Head of caudate nucleus (tissue), 42 donors: Measurements from ENCODE around the gene DTYMK.
A peak's percentile ranks its signal among the peaks of the same experiment; 100 is the strongest.

Source experiments
- DNase-seq, 42 donors: peaks; one replicate each; pipeline versions ENCODE4 v3.0.0 to v3.0.0-alpha.2; 2020 to 2021; ENCODE audit warnings: mixed read lengths in 7 of 42
- intact Hi-C: fragments of 100-400 bp; cut with DNase I; formaldehyde crosslinking; loops from one replicate; pipeline ENCODE4 v1.15.0; 2022

DTYMK gene

DNA sequence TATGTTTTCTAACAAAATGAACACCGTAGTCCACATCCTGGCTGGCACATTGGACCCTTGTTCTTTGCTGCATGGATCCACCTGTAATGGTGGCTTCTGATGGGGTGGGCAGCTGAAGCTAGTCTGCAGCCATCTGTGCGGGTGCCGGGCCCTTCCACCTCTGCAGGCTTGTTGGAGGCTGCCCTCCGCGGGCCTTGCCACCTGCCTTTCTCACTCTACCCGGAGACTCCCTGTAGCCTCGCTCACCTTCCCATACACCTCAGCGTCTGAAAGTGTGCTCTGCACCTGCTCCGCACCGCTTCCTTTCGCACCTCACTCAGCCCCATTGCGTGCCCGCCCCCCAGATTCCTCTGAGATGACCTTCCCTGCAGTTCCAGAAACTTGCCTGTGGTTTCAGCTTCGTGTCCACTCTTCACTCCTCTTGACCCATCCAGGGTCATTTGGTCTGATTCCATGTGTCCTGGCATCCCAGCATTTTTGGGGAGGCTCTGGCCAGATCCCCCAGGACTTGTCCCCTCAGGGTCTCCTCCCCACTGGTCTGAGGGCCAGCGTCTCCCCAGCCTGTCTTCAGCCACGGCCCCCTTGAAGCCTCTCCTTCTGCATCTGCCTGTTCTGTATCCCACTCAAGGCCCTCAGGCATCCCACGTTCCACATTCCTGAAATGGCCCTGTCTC lies 31.0 kb downstream of the DTYMK start:
- no peak for DNase-seq
- intact Hi-C loops: no loop called here

DNA sequence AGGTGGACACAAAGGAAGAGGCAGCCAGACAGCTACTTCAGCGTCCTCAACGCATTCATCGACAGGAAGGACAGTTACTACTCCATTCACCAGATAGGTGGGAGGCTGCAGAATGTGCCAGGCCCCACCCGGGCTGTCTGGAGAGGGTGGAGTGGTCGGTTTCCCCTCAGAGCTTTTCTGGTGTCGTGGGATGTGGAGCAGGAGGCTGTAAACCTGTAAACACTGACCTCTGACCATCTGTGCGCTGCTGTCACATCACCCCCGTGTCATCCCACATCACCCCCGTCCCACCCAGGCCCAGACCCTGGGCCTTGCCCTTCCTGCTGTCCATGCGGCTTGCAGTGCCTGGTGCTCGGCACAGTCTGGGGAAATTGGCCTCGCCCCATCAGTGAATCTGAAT lies 32.1 kb downstream of the DTYMK start:
- no peak for DNase-seq
- intact Hi-C loops: no loop called here

DNA sequence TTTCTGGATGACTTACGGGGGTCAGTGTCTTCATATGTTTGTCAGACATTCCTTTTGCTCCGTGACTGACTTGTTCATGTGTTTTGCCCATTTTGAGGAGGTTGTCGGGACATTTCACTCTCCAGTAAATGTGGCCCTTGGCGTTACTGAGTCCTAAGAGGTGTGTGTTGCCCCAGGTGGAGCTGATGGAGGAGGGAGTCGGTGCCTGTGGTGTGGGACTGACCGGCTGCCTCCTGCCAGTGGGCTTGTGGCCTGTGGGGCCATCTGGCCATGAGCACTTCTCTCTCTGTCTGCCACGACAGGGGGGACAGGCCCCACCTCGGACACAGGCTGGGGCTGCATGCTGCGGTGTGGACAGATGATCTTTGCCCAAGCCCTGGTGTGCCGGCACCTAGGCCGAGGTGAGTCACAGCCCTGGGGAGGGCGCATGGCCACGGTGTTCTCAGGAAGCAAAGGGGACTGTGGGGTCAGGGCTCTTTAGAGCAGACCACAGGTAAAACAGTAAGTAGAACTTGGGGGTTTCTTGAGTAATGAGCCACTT lies 33.3 kb downstream of the DTYMK start:
- intact Hi-C loops: no loop called here
- DNase-seq: no peak

DNA sequence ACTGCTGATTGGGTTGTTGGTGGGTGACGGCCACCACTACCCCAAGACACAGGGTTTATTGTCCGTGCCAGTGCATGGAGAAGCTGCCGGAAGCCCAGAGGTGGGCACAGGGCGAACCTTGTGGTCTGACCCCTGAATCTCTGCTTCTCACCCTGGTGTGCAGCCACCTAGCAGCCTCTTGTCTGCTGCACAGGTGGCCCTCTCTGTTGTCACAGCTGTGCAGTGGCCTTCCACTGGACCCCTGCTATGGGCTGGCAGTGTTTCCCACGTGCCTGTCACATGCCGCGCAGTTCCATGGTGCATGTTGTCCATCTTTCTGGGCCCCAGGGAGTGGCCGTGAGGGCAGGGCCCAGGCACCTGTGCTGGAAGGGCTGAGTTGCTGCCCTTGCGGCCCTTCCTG lies 33.9 kb downstream of the DTYMK start:
- no peak for DNase-seq
- intact Hi-C loops: no loop called here

GRCh38 chr2:241652142-241652541 lies 34.5 kb downstream of the DTYMK start:
- no peak for DNase-seq

GRCh38 chr2:241649927-241650326 lies 36.7 kb downstream of the DTYMK start:
- no peak for DNase-seq
- intact Hi-C loops: no loop called here

More at GRCh38 chr2:241652142-241652541, 34.5 kb downstream of the DTYMK start:
- intact Hi-C loops: no loop called here

- intact Hi-C loops: no loop called here
- peak in 11 of 42 donors; percentile 13 to 51 (median 27) for DNase-seq
Measured at GRCh38 chr2:241649404-241649803, 37.2 kb downstream of the DTYMK start.

DNA sequence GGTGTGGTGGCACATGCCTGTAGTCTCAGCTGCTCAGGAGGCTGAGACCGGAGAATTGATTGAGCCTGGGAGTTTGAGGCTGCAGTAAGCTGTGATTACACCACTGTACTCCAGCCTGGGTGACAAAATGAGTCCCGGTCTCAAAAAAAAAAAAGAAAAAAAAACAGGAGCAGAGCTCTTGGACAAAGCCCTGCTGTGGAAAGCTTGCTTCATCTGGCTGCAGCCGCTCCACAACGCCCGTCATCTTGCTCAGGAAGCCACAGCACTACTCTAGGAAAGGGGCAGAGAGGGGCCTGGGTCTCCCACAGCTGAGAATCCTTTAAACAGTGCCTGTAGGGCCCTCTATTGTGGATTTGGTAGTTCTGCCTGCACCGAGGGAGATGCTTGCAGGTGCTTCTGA lies 38.2 kb downstream of the DTYMK start:
- intact Hi-C loops: no loop called here
- DNase-seq: no peak

DNA sequence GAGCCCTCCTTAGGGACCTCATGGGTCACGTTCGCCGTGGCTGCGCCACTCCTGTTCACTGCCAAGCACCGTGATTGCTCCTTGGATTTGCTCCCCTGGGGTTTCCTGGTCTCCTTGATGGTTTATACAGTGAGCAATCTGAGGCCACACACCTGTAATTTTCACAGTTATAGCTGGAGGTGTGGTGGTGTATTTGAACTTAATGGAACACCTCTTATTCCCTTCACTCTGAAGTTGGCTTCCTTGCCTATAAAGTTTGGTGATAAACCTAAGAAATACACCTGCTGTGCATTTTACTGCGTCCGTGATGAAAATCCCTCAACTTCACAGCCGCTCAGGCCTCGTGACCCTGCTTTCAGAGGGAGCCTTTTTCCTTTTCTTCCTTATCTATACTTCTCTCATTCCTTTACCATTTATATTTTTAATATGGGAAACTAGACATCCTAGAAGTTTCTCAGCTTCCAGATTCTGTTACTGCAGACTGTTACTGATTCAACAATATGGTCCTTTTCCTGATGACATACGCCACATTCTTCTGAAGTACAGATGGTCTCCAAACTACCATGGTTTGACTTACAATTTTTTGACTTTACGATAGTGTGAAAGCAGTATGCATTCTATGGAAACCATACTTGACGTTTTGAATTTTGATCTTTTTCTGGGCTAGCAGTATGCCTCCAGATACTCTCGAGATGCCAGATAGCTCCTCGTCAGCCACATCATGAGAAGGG lies 40.5 kb downstream of the DTYMK start:
- intact Hi-C loops: no loop called here
- DNase-seq: no peak

- no peak for DNase-seq
- intact Hi-C loops: no loop called here
Measured at GRCh38 chr2:241645056-241645914, 41.3 kb downstream of the DTYMK start.

GRCh38 chr2:241641631-241642030 lies 45.0 kb downstream of the DTYMK start:
- no peak for DNase-seq
- intact Hi-C loops: no loop called here

DNA sequence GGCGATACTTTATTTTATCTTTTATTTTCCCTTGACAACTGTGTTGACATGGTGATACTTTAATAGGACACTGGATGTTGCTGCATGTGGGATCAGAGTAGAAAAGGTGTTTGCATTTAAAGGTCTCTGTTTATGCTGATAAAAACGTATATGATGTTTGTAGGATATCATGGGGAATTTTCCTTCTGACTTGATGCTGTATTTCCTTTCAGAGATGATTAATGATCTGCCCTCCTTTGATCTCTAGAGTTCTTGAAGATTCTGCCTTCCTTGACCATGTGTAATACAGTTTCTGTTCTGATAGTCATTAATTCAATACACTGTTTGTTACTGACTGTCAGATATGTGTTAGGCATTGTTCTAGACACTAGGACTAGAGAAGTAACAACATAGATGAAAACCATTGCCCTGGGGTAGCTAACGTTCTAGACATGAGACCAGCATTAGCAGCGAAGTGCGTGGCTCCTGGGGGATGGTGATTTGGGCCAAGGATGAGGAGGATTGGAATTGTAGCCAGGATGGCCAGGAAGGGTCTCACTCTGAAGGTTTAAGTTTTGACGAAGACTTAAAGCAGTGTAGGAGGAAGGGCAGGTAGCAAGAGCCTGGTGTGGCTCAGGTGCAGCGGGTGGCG lies 46.3 kb downstream of the DTYMK start:
- intact Hi-C loops: no loop called here
- no peak for DNase-seq

DNA sequence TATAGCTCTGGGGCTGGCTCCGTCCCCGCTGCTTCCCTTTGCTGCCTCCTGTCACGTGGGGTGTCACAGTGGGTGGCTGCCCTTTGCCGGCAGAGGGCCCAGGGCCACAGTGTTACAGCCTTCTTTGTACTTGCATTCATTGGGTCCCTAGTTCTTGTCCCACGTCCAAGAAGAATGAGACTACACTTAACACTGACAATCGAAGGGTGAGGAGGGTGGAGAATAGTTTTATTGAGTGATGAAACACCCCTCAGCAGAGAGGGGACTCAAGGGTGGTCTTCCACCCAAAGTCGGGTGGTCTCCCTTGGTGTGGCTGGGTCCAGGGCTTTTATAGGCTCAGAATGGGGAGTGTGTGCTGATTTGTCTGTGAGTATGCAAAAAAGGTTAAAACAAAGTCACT lies 47.2 kb downstream of the DTYMK start:
- intact Hi-C loops: loop anchor here (5.0 kb wide), 1 partner anchor 132 kb away; the partner anchor contains the start of gene STK25
- DNase-seq: no peak

- DNase-seq: no peak
- intact Hi-C loops: loop anchor here (5.0 kb wide), 1 partner anchor 132 kb away; the partner anchor contains the start of gene STK25
Measured at GRCh38 chr2:241638940-241639339, 47.7 kb downstream of the DTYMK start.

DNA sequence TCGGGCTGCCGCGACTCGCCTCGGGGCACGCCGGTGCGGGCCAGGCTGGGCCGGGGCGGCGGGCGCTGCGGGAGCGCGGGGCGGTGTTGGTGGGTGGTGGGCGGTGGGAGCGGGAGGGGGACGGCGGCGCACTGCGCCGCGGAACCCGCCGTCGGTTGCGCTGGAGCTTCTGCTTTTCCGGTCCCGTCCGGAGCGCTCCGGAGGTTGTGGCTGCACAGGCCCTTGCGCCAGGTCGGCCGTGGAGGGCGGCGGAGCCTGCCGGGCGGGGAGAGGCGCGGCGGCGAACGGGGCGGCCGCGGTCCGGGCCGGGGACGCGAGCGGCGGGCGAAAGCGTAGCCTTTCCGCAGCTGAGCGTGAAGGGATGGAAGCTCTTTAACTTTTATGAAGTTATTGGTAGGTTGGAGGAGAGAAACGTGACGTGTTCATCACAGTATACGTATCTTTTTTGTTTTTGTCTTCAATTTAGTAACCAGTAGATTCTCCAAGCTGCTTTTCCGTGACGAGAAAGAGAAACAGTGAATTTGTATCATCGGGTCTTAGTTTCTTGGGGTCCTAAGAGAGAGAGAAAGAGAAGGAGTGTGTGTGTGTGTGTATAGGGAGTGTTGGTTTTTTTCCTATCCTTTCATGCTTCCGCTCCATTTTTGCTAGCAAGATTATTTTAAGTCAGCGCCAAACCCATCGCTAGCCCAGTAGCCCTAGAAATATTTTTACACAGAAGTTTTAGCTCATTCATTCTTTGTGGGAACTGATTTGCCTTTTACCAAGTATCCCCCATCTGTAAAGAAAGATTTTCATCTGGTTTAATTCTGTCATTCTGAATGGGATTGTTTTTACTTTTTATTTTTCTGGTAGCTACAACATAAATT lies 48.6 kb downstream of the DTYMK start:
- DNase-seq: peak in 2 of 42 donors; percentile 30 to 33
- intact Hi-C loops: loop anchor here (2.0 to 5.0 kb wide), 2 partner anchors 49 to 131 kb away; partner anchors contain the start of genes DTYMK and STK25

- DNase-seq: peak; percentile 56 to 93 (median 86)
- intact Hi-C loops: loop anchor here (2.0 to 5.0 kb wide), 2 partner anchors 50 to 130 kb away; partner anchors contain the start of genes DTYMK and STK25
Measured at GRCh38 chr2:241637018-241637794, 49.4 kb downstream of the DTYMK start, which contains the start of the genes ATG4B and THAP4. Gene ATG4B (plus strand): TSS chr2:241637693. CDS start chr2:241637715, 22 bp downstream. Gene THAP4 (minus strand): TSS chr2:241637158. CDS start chr2:241637017, 141 bp downstream.
